Left ventricle myocardium inferior (tissue), 1 donor: ENCODE results near the gene PLCH1. TPM values are rescaled to one million over a fixed set of nuclear protein-coding genes. Genes with fewer than 3 reads are reported as not detected.

ENCODE experiments used
- DNase-seq: peaks from one replicate; pipeline ENCODE4 v3.0.0-alpha.2; 2020
- H3K27ac ChIP-seq: fragments of 200-600 bp; replicated peaks from 2 replicates; pipeline ENCODE4 v1.8.0; 2021
- H3K27me3 ChIP-seq: fragments of 200-600 bp; 2 replicates; pipeline ENCODE4 v1.8.0; 2021; ENCODE audit warnings: low read depth
- H3K36me3 ChIP-seq: fragments of 200-600 bp; 2 replicates; pipeline ENCODE4 v1.8.0; 2021
- H3K4me1 ChIP-seq: fragments of 200-600 bp; 2 replicates; pipeline ENCODE4 v1.8.0; 2021
- H3K4me3 ChIP-seq: fragments of 200-600 bp; 2 replicates; pipeline ENCODE4 v1.8.0; 2021; ENCODE audit warnings: mild to moderate bottlenecking, moderate library complexity
- H3K9me3 ChIP-seq: fragments of 200-600 bp; replicated peaks from 2 replicates; pipeline ENCODE4 v1.8.0; 2021
- intact Hi-C: fragments of 100-400 bp; cut with micrococcal nuclease; formaldehyde crosslinking; loops from one replicate; pipeline ENCODE4 v1.11.0; 2022
- total RNA-seq: library from RNA; stranded (reverse); fragmentation: NEBNext Ultra II Directional; extraction: Animal tissue kit (Norgen Biotek cat#: 25700); gene quantifications from one replicate; pipeline ENCODE4 v1.2.1, GENCODE V29; 2021
- TF ChIP-seq, protein P1 (sequence below): fragments of 200-600 bp; IDR thresholded peaks from 2 replicates; pipeline ENCODE4 v1.8.0; 2021; ENCODE audit warnings: antibody characterized with exemption, mild to moderate bottlenecking, borderline replicate concordance
- donor health status: DM: no; HTN: yes; CAD: no; lungs with severe emphysema.

Gene PLCH1
- total RNA-seq, 1 donor from 2014 or later = 0.85 TPM

DNA sequence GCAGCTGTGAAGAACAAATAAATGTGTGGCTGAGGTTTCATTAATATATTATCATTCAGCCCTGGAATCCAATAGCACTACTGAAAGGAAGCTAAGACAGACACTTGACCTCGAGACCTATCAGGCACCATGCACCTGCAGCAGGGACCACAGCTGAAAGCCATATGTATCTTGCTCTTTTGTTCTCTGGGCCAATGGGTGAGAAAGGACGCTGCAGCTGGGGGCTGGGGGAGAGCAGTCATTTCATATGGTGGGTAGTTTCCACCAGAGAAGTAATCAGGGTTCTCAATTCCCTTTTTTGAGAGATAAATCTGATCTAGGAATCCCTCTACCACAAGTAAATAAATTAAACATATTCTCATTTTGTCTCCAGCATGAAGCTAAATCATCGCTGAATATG, 225.8 kb downstream of the PLCH1 start:
- no peaks in the 10 kb centered on the region for H3K27me3 ChIP-seq
- DNase-seq = no peak
- intact Hi-C loops = no loop called here
- H3K27ac ChIP-seq = no peak overlapping the region
- H3K9me3 ChIP-seq = no peaks in the 10 kb centered on the region
- no peaks in the 10 kb centered on the region for H3K36me3 ChIP-seq
- no peaks in the 10 kb centered on the region for H3K4me1 ChIP-seq
- H3K4me3 ChIP-seq = no peak overlapping the region
- TF ChIP-seq, protein P1, sequence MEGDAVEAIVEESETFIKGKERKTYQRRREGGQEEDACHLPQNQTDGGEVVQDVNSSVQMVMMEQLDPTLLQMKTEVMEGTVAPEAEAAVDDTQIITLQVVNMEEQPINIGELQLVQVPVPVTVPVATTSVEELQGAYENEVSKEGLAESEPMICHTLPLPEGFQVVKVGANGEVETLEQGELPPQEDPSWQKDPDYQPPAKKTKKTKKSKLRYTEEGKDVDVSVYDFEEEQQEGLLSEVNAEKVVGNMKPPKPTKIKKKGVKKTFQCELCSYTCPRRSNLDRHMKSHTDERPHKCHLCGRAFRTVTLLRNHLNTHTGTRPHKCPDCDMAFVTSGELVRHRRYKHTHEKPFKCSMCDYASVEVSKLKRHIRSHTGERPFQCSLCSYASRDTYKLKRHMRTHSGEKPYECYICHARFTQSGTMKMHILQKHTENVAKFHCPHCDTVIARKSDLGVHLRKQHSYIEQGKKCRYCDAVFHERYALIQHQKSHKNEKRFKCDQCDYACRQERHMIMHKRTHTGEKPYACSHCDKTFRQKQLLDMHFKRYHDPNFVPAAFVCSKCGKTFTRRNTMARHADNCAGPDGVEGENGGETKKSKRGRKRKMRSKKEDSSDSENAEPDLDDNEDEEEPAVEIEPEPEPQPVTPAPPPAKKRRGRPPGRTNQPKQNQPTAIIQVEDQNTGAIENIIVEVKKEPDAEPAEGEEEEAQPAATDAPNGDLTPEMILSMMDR = no peak

DNA sequence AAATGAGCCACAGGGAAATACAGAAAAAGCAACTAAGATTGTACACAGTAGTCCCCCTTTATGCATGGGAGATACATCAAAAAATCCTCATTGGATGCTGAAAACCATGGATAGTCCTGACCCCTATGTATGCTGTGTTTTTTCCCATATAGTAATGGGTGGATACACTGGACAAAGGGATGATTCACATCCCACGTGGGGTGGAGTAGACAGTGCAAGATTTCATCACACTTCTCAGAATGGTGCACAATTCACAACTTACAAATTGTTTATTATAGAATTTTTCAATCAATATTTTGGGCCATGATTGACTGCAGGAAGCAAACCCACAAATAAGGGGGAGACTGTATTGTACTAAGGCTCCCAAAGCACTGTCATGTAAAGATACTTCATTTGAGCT, 227.0 kb downstream of the PLCH1 start:
- Histone ChIP-seq H3K36me3 (no peaks in the 10 kb centered on the region), H3K27ac (no peak overlapping the region), H3K9me3 (no peaks in the 10 kb centered on the region), H3K27me3 (no peaks in the 10 kb centered on the region), H3K4me3 (no peak overlapping the region), H3K4me1 (no peaks in the 10 kb centered on the region)
- DNase-seq = no peak
- TF ChIP-seq, protein P1 = no peak
- intact Hi-C loops = no loop called here

DNA sequence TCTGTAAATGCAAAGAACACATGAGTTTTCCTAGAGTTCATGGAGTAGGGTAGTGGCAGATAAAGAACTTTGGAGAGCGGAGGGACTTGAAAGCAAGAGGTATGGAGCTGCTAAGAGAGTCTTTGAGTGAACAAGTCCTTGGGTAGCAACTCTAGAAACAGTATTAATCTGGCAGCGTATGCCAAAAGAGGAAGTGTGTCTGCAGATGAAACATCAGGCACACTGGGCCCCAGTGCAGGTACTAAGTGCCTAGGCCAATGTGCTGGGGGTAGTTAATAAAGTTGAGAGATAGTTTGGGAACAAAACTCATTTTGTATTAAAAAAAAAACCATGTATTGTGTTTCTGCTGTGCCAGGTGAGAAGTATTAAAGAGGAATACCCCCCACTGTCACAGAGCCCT, 228.4 kb downstream of the PLCH1 start:
- H3K27ac ChIP-seq = no peak overlapping the region

DNA sequence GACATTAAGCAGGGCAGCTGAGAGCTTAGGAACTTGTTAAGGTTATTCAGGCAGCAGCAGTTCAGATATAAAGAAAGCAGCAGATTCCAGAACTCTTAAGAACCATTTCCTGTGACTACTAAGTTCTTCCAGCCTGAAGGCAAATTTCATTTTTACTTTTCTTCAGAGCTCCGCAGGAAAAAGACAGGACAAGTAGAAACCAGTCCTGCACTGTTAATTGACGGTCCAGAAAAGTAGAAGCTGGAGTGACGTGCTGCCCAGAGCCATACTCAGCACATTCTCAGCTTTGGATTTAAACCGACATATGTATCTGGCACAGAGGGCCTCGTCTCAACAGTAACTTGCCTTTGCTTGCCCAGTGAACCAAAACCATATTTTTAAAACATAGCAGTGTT, 232.0 kb downstream of the PLCH1 start:
- Histone ChIP-seq H3K4me3 (no peak overlapping the region), H3K27ac (no peak overlapping the region), H3K27me3 (no peaks in the 10 kb centered on the region), H3K4me1 (no peaks in the 10 kb centered on the region), H3K36me3 (no peaks in the 10 kb centered on the region), H3K9me3 (no peaks in the 10 kb centered on the region)
- TF ChIP-seq, protein P1 = no peak
- no peak for DNase-seq
- intact Hi-C loops = no loop called here

More for the DNA sequence above, 228.4 kb downstream of the PLCH1 start:
- Histone ChIP-seq H3K27me3 (no peaks in the 10 kb centered on the region), H3K36me3 (no peaks in the 10 kb centered on the region), H3K9me3 (no peaks in the 10 kb centered on the region), H3K4me3 (no peak overlapping the region), H3K4me1 (no peaks in the 10 kb centered on the region)
- TF ChIP-seq, protein P1 = no peak
- no peak for DNase-seq
- intact Hi-C loops = no loop called here

DNA sequence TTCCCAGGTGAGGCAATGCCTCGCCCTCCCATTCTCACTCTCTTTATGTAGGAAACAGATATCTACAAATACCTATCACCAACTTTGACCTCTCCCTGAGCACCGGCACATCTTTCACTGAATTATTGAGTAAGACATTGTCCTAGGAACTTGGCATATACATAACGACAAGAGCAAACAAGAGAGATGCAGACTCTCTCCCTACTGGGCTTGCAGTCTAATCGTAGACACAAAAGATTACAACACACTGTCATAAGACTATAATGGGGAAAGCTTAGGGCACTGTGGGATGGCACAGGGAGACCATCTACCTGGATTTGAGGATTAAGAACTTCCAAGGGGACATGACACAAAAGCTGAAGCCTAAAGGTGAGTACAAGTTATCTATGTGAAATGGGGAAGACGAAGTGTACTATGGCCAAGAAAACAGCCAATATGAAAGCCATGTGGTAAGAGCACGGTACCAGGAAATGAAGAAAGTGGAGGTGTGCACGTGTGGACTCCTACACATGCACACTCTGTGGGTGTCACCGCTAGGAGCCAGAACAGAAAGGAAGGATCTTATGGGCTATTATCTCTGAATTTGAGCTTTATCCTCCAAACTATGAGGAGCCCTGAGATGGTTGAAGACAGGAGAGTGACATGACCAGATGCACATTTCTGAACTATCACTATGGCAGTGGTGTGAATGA, 232.6 kb downstream of the PLCH1 start:
- no peak for DNase-seq
- Histone ChIP-seq H3K27me3 (no peaks in the 10 kb centered on the region), H3K4me3 (no peak overlapping the region), H3K4me1 (no peaks in the 10 kb centered on the region), H3K36me3 (no peaks in the 10 kb centered on the region), H3K9me3 (no peaks in the 10 kb centered on the region), H3K27ac (no peak overlapping the region)
- intact Hi-C loops = no loop called here
- TF ChIP-seq, protein P1 = no peak
